HG02973 (cell line): ENCODE measurements around the gene USP6NL.

Experiments used
- ATAC-seq: cut with Tn5 transposase; IDR thresholded peaks from one replicate; pipeline ENCODE4 v1.9.1; 2021; ENCODE audit warnings: moderate library complexity; ENCODE audit not compliant: unreplicated experiment

Gene USP6NL

GRCh38 chr10:11617233-11617632 is 5.8 kb upstream of the USP6NL start:
- no peak for ATAC-seq

GRCh38 chr10:11616021-11616420 is 4.6 kb upstream of the USP6NL start:
- ATAC-seq = no peak

GRCh38 chr10:11615396-11615795 is 3.9 kb upstream of the USP6NL start:
- no peak for ATAC-seq

- no peak for ATAC-seq
Measured at GRCh38 chr10:11612021-11613001, 861 bp upstream of the USP6NL start.

GRCh38 chr10:11610826-11611247 is 613 bp downstream of the USP6NL start:
- peak; percentile 14 for ATAC-seq

GRCh38 chr10:11610166-11610825 is 1.2 kb downstream of the USP6NL start:
- no peak for ATAC-seq

- ATAC-seq = no peak
Measured at GRCh38 chr10:11609492-11610093, 1.9 kb downstream of the USP6NL start.

- no peak for ATAC-seq
Measured at GRCh38 chr10:11609052-11609451, 2.4 kb downstream of the USP6NL start.

- ATAC-seq = no peak
Measured at GRCh38 chr10:11608159-11609013, 3.1 kb downstream of the USP6NL start.

- no peak for ATAC-seq
Measured at GRCh38 chr10:11605807-11606408, 5.5 kb downstream of the USP6NL start.

GRCh38 chr10:11604865-11605650 is 6.4 kb downstream of the USP6NL start:
- ATAC-seq = no peak

GRCh38 chr10:11603741-11604140 is 7.7 kb downstream of the USP6NL start:
- ATAC-seq = no peak

GRCh38 chr10:11602919-11603523 is 8.4 kb downstream of the USP6NL start:
- peak; percentile 40 for ATAC-seq

GRCh38 chr10:11602358-11602757 is 9.1 kb downstream of the USP6NL start:
- peak; percentile 37 for ATAC-seq

GRCh38 chr10:11601670-11602069 is 9.8 kb downstream of the USP6NL start:
- no peak for ATAC-seq

- no peak for ATAC-seq
Measured at GRCh38 chr10:11600280-11600679, 11.2 kb downstream of the USP6NL start.

GRCh38 chr10:11598712-11599397 is 12.6 kb downstream of the USP6NL start:
- ATAC-seq = no peak

- ATAC-seq = no peak
Measured at GRCh38 chr10:11597470-11597869, 14.0 kb downstream of the USP6NL start.

- no peak for ATAC-seq
Measured at GRCh38 chr10:11595395-11595692, 16.1 kb downstream of the USP6NL start.
